GM18502 (cell line): ENCODE measurements around the gene TBC1D10A.

Source experiments
- ATAC-seq: cut with Tn5 transposase; IDR thresholded peaks from one replicate; pipeline ENCODE4 v1.9.1; 2021; ENCODE audit warnings: mild to moderate bottlenecking; ENCODE audit not compliant: unreplicated experiment, poor library complexity

Gene TBC1D10A

GRCh38 chr22:30288419-30289140 is 38.2 kb downstream of the TBC1D10A start:
- no peak for ATAC-seq

- no peak for ATAC-seq
These were observed 38.9 kb downstream of the TBC1D10A start for GRCh38 chr22:30287648-30288418.

GRCh38 chr22:30286813-30287647 is 39.7 kb downstream of the TBC1D10A start:
- ATAC-seq = no peak

- ATAC-seq = no peak
These were observed 40.4 kb downstream of the TBC1D10A start for GRCh38 chr22:30286331-30286730.

GRCh38 chr22:30285846-30286200 is 40.9 kb downstream of the TBC1D10A start:
- ATAC-seq = no peak

GRCh38 chr22:30285176-30285845 is 41.4 kb downstream of the TBC1D10A start:
- no peak for ATAC-seq

GRCh38 chr22:30284666-30285065 is 42.1 kb downstream of the TBC1D10A start:
- no peak for ATAC-seq

GRCh38 chr22:30284172-30284571 is 42.6 kb downstream of the TBC1D10A start:
- ATAC-seq = no peak

- ATAC-seq = no peak
These were observed 43.4 kb downstream of the TBC1D10A start for GRCh38 chr22:30283342-30283741.

- no peak for ATAC-seq
These were observed 44.1 kb downstream of the TBC1D10A start for GRCh38 chr22:30282616-30283046.

- ATAC-seq = no peak
These were observed 46.2 kb downstream of the TBC1D10A start for GRCh38 chr22:30280505-30280904.

GRCh38 chr22:30279932-30280331 is 46.8 kb downstream of the TBC1D10A start:
- no peak for ATAC-seq

GRCh38 chr22:30279046-30279788 is 47.5 kb downstream of the TBC1D10A start:
- no peak for ATAC-seq

- no peak for ATAC-seq
These were observed 49.0 kb downstream of the TBC1D10A start for GRCh38 chr22:30277547-30278344.

GRCh38 chr22:30276039-30276438 is 50.7 kb downstream of the TBC1D10A start:
- ATAC-seq = no peak

GRCh38 chr22:30275625-30276024 is 51.1 kb downstream of the TBC1D10A start:
- ATAC-seq = no peak

GRCh38 chr22:30274437-30274812 is 52.3 kb downstream of the TBC1D10A start:
- no peak for ATAC-seq

GRCh38 chr22:30273711-30274436 is 52.9 kb downstream of the TBC1D10A start:
- ATAC-seq = no peak
